HG03439 (cell line): ENCODE results near the gene C1orf50.
"Not testable (repeated sequence)": the region's sequence is repeated elsewhere in the genome, so short reads cannot be mapped to it uniquely, and the experiment has no call there.

Experiments
- ATAC-seq: cut with Tn5 transposase; IDR thresholded peaks from one replicate; pipeline ENCODE4 v1.9.1; 2021; ENCODE audit warnings: mild to moderate bottlenecking, moderate library complexity; ENCODE audit not compliant: unreplicated experiment

The C1orf50 gene

GRCh38 chr1:42739753-42740700 lies 27.0 kb upstream of the C1orf50 start, which contains the start of gene CLDN19:
Gene CLDN19 (minus strand): TSS chr1:42740236. CDS start chr1:42740063, 173 bp downstream.
- no peak for ATAC-seq

DNA sequence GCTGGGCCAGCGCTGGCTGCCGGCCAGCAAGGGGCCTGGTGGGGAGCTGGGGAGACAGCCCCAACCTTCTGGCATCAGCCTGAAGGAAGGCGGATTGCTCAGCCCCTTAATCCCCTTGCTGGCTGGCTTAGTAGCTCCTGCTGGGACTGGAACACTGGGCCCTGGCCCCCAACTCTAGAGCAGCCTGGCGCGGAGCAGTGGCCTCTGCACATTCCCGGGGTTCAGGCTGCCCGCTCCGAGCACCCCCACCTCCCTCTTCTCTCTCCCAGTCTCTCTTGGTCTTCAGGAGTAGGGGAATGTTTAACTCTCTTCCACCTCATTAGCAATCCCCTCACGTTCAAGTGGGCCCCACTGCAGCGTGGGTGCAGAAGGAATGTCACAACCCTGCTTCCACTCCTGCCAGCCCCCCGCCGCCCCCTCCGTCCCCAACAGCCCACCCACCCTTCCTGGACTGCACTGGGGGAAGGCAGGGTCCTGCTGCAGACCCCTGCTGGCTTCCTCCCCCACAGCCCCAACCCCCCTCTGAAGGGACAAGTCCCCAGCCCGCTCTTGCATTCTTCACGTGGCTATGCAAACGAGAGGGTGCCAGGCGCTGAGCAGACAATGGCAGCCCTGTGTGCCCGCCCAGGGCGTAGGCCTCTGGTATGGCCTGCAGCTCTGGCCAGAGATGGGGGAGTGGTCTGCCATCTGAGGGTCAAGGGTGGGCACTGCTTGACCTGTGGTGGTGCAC lies 26.0 kb upstream of the C1orf50 start:
- no peak for ATAC-seq

GRCh38 chr1:42741706-42742105 lies 25.3 kb upstream of the C1orf50 start:
- ATAC-seq = no peak

GRCh38 chr1:42742141-42742540 lies 24.9 kb upstream of the C1orf50 start:
- ATAC-seq = no peak

DNA sequence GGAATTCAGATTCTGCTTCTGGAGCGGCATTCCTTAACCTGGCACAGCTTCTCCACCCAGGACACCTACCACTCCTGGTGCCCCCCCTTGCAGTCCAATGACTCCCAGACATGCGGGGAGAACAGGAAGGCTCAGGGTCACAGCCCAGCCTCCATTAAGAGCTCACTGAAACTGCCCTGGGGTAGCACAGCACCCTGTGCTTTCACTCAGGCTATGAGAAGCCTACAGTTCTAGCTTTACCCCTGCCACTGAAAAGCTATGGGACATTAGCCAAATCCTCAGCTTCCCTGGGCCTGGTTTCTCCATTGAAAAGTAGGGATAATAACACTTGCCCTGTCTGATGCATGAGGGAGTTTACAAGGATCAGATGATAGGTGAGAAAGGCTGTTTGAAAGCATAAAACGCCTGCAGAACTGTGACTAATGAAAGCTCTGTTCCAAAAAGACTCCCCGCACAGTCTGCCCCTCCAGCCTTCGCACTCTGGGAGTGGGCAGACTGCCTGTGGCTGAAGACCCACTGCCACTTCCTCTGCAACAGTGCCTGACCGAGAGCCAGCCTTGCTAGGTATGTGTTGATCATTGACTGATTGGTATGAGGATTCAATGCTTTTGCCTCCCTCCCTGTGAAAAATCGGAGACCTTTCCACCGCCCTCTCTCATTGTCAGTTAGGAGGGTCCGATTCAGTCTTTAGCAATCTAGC lies 24.3 kb upstream of the C1orf50 start:
- no peak for ATAC-seq

DNA sequence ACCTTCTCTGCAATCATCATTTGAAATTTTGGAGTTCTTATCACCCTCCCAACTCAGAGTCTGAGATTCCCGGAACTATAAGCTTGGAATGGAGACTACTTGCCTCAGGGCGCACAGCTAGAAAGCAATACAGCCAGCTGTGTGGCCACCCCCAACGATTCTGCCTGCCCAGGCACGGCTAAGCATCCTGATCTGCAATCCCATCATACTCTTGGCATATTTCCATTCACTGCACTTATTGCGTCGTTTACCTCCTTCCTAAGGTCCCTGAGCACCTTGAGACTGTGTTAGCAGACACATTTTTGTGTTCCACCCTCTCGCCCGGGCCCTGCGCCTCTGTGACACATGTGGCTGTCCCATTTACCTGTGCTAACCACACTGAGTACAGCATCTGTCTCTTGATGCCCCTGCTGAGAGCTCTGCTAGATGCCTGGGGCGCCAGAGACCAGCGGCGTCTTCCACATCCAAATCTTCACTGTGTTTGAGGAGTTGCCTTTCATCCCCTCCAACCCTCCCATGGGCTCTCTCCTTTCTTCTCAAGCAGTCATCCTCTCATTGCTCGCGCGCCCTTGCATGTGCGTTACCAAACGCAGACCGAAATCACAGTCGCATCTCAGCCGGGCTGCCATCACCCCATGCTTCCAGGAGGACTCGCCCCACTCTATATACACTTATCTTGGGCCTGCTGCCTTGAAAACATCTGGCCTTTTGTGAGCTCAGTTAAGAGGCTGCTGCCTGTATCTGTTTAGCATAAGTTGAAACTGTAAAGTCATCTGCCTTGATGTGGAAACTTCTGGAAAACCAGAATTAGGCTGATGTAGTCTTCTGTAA lies 23.5 kb upstream of the C1orf50 start:
- no peak for ATAC-seq

DNA sequence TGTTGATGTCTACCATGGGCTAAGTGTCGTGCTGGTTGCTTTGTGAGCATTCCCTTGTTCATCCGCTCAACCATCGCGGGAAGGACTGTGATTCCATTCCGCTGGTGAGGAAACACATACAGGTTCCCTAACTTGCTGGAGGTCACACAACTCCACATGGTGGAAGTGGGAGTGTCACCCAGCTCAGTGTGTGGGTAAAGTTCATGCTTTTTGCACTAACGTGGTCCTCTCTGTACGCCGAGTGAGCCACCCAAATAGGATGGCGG lies 23.0 kb upstream of the C1orf50 start:
- ATAC-seq = no peak

DNA sequence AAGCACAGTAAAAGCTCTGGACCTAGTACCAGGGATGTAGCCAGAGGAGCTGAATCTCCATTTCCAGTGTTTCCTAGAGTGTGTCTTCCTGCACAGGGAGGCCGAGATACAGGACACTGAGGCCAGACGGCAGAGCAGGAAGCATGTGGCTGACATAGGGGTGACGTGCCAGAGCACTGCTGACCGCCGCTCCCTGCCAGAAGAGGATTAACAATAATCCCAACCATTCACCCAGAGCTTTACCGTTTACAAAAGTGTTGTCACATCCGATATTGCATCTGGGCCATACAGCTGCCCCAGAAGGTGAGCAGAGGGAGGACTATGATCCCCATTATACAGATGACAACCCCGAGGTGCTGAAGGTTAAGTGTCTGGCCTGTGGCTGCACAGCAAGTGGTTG lies 21.2 kb upstream of the C1orf50 start:
- ATAC-seq = no peak

GRCh38 chr1:42746436-42747105 lies 20.5 kb upstream of the C1orf50 start:
- no peak for ATAC-seq

DNA sequence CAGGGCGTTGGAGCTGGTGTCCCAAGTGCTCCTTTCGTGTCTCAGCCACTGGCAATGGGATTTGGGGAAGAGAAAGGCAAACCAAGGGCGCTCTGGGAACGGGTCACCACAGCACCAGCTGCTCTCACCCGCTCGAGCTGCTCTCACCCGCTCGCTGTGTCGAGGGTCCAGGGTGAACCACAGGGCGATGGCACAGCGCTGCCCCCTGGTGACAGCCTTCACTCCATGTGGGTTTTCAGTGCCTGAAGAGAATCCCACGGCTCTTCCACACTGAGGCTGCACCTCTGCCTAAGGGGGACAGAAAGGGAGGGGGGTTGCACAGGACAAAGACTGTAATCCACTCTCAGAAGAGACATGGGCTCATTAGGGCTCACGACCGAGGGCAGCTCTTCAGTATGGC lies 19.9 kb upstream of the C1orf50 start:
- ATAC-seq = no peak

- ATAC-seq = no peak
These were observed 19.0 kb upstream of the C1orf50 start for GRCh38 chr1:42748021-42748420.

GRCh38 chr1:42748461-42749410 lies 18.3 kb upstream of the C1orf50 start:
- ATAC-seq = no peak

- ATAC-seq = no peak
These were observed 17.0 kb upstream of the C1orf50 start for GRCh38 chr1:42750041-42750440.

- ATAC-seq = not testable (repeated sequence)
These were observed 15.5 kb upstream of the C1orf50 start for GRCh38 chr1:42751511-42752070.

GRCh38 chr1:42752284-42752683 lies 14.8 kb upstream of the C1orf50 start:
- ATAC-seq = no peak

GRCh38 chr1:42753070-42753469 lies 14.0 kb upstream of the C1orf50 start:
- no peak for ATAC-seq

DNA sequence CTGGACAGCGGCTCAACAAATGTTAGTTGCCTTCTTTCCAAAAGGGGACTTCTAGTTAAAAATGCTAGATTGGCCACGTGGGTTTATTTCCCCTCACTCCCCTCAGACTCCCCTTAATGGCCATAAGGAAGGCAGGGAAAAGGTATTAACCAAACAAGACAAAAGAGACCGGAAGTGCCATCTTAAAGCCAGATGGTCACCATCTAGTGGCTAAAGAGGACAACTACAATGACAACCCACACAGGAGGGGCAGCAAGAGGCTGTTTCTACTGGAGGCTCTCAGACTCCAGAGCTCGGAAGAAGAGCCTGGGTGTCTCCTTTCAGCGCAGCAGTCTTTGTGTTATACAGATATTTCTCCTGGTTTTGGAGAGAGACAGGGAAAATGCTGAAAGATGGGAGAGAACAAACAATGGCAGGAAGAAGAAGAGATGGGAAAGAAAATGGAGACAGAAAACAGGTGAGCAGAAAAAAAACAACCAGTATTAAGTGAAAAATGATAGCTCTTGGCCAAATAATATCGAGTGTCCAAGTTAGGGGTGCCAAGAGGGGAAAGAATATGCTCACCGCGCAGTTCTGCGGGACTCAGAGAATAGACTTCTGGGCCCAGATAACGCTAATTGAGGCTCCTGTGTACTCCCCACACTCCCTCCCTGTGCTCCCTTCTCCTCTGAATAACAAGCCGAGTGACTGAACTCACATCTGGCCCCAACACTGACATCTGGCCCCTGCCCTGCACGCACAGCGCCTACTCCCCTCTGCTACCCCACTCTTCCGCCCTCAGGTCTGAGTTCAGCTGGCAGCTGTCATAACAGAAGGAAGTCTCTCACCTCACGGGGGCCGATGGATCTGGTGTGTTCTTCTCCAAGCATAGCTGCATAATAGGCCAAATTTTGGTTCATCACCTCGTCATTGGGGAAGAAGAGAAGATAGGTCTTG lies 9.8 kb upstream of the C1orf50 start:
- no peak for ATAC-seq

DNA sequence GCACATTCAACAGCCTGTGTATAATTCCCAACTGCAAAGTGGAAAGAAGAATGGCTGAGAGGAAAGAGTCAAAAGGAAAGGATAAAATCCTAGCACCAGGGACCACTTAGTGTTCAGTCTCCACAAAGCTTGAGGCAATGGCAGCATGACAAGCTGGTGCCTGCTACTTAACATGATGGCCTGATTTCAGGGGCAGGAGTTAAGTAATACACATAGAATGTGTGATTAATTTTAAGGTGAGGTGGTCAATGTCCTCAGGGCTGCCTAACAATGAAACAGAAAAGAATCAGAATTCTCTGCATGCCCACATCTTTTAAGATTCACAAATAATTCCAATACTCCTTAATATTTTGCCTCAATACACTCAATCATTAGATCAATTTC lies 9.2 kb upstream of the C1orf50 start:
- ATAC-seq = no peak
